GM23248 (cell line): ENCODE results near the gene RBX1. TPM values are rescaled to one million over a fixed set of nuclear protein-coding genes. Genes with fewer than 3 reads are reported as not detected.

Source experiments
- DNase-seq: peaks from one replicate; pipeline ENCODE4 v3.0.0-alpha.2; 2015
- H2AFZ ChIP-seq: fragments of 200-600 bp; sonication (generic); 2 replicates; pipeline ENCODE4 v1.6.1; 2016; ENCODE audit warnings: antibody characterized with exemption
- H3F3A ChIP-seq: fragments of 200-600 bp; sonication (generic); 2 replicates; pipeline ENCODE4 v1.6.1; 2016; ENCODE audit warnings: mild to moderate bottlenecking, antibody characterized with exemption, mixed run types; ENCODE audit not compliant: insufficient read depth
- H3K27ac ChIP-seq: fragments of 200-600 bp; sonication (generic); 2 replicates; pipeline ENCODE4 v1.5.1; 2016; ENCODE audit warnings: mild to moderate bottlenecking
- H3K27me3 ChIP-seq: fragments of 200-600 bp; sonication (generic); replicated peaks from 2 replicates; pipeline ENCODE4 v1.6.1; 2016; ENCODE audit warnings: mild to moderate bottlenecking; ENCODE audit not compliant: insufficient read depth
- H3K36me3 ChIP-seq: fragments of 200-600 bp; sonication (generic); 2 replicates; pipeline ENCODE4 v1.6.1; 2016; ENCODE audit warnings: low read depth, mild to moderate bottlenecking
- H3K4me1 ChIP-seq: fragments of 200-600 bp; sonication (generic); 2 replicates; pipeline ENCODE4 v1.6.1; 2016; ENCODE audit warnings: mild to moderate bottlenecking; ENCODE audit not compliant: insufficient read depth
- H3K4me2 ChIP-seq: fragments of 200-600 bp; sonication (generic); one replicate; pipeline ENCODE4 v1.6.1; 2016; ENCODE audit warnings: mild to moderate bottlenecking; ENCODE audit not compliant: unreplicated experiment
- H3K4me3 ChIP-seq: fragments of 200-600 bp; sonication (generic); 2 replicates; pipeline ENCODE4 v1.5.1; 2016; ENCODE audit warnings: mild to moderate bottlenecking
- H3K79me2 ChIP-seq: fragments of 200-600 bp; sonication (generic); 2 replicates; pipeline ENCODE4 v1.6.1; 2016; ENCODE audit warnings: mild to moderate bottlenecking; ENCODE audit not compliant: insufficient read depth
- H3K9ac ChIP-seq: fragments of 200-600 bp; sonication (generic); 2 replicates; pipeline ENCODE4 v1.6.1; 2016; ENCODE audit warnings: mild to moderate bottlenecking
- H3K9me2 ChIP-seq: fragments of 200-600 bp; sonication (generic); 2 replicates; pipeline ENCODE4 v1.6.1; 2016; ENCODE audit warnings: mixed run types, mild to moderate bottlenecking, moderate library complexity; ENCODE audit not compliant: insufficient read depth
- H3K9me3 ChIP-seq: fragments of 200-600 bp; sonication (generic); one replicate; pipeline ENCODE4 v1.6.1; 2017; ENCODE audit warnings: low read depth
- H4K20me1 ChIP-seq: fragments of 200-600 bp; sonication (generic); 2 replicates; pipeline ENCODE4 v1.6.0; 2016; ENCODE audit not compliant: insufficient read depth
- EZH2 ChIP-seq: fragments of 200-600 bp; sonication (generic); IDR thresholded peaks from 2 replicates; pipeline ENCODE4 v1.6.1; 2018; ENCODE audit warnings: antibody characterized with exemption, mild to moderate bottlenecking; ENCODE audit not compliant: insufficient read depth, poor library complexity, severe bottlenecking
- EZH2phosphoT487 ChIP-seq: fragments of 200-600 bp; sonication (generic); IDR thresholded peaks from 2 replicates; pipeline ENCODE4 v1.6.1; 2018; ENCODE audit warnings: antibody characterized with exemption, moderate library complexity, mild to moderate bottlenecking, low read depth; ENCODE audit not compliant: insufficient read depth
- WGBS, 2 experiments: methylation state at CpG; one replicate each; pipeline ENCODE4 v1.1.6; 2015 to 2017; ENCODE audit warnings: low lambda C conversion rate in 2 of 2, low coverage in 1 of 2; ENCODE audit errors: missing lambda C conversion rate in 2 of 2; 5-methylcytosine and 5-hydroxymethylcytosine counted together
- in situ Hi-C: fragments of 300-500 bp; cut with MboI; formaldehyde crosslinking; loops from 2 replicates; pipeline ENCODE4 v1.15.0; 2020
- polyA plus RNA-seq: library from polyadenylated mRNA; unstranded; fragments of >200 nt; fragmentation: Nextera tagmentation; extraction: Ambion mirVana; gene quantifications from 2 replicates; pipeline ENCODE4 v1.2.1, GENCODE V29; 2016
- small RNA-seq: library from RNA; depleted of rRNA; stranded (forward); fragments of <200 nt; gene quantifications from one replicate; pipeline ENCODE3, GENCODE V24; 2014; ENCODE audit warnings: low read depth, low replicate concordance
- total RNA-seq: library from RNA; depleted of rRNA; stranded (reverse); fragments of >200 nt; shearing (Covaris generic); gene quantifications from 2 replicates; pipeline ENCODE4 v1.2.3, GENCODE V29; 2014; rRNA removed

Gene RBX1
- total and polyA plus RNA-seq, 2 experiments from 2014 or later: 45.9 to 222 TPM

- in situ Hi-C loops: no loop called here
- no peak overlapping the region for H3K27ac ChIP-seq
These were observed 70.0 kb downstream of the RBX1 start for GRCh38 chr22:41021061-41021612.

DNA sequence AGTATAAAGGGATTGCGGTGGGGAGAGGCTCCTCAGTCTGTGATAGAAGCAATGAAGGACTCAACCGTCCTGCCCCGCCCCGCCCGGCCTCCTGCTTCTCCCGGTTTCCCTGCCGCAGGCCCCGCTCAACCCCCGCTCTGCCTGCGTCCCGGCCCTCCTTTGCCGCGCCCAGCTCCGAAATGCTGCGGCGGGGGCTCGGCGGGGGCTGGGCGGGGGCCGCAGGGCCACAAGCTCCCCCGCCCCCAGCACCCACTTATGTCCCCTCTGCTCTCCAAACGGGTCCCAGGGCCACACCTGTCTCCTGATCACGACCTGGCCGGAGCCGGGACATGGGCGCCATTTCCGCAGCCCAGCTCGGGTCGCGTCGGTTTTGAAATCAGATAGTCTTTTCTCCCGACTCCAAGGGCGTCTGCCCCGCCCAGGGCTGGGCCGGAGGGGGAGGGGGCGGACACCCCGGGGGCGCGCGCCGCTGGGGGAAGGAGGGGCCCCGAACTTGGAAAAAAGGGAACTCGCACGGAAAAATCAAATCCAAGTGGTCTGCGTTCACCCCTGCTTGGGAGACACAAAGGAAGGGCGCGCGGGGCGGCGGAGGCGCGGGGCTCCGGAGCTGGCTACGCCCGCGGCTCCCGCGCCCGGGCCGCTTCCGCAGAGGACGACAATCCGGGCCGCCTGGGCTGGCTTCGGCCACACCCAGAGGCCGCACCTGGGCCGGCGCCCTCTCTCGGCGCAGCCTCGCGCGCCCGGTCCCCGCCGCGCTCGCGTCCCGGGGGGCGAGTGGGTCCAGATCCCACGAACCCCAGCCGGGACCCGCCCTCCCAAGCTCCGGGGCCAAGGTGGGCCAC is 70.7 kb downstream of the RBX1 start:
- no peaks in the 10 kb centered on the region for H3K79me2 ChIP-seq
- 1 to 4% methylated on average over 25 to 66 of the region's 85 CpGs for WGBS, 2 experiments
- H3K9me2 ChIP-seq: no peaks in the 10 kb centered on the region
- H3K27ac ChIP-seq: peak overlapping the region; percentile 66
- H3K27me3 ChIP-seq: no peaks in the 10 kb centered on the region
- TF ChIP-seq EZH2phosphoT487: no peak
- TF ChIP-seq EZH2: no peak
- DNase-seq: peak; percentile 81
- in situ Hi-C loops: no loop called here
- no peaks in the 10 kb centered on the region for H3K9me3 ChIP-seq
- H3K4me2 ChIP-seq: peak overlapping the region; percentile 90
- no peaks in the 10 kb centered on the region for H4K20me1 ChIP-seq
- no peaks in the 10 kb centered on the region for H3K4me1 ChIP-seq
- H3K9ac ChIP-seq: peak overlapping the region; percentile 89
- no peaks in the 10 kb centered on the region for H3F3A ChIP-seq
- peak overlapping the region; percentile 86 for H2AFZ ChIP-seq
- no peaks in the 10 kb centered on the region for H3K36me3 ChIP-seq
- H3K4me3 ChIP-seq: peak overlapping the region; percentile 82

More at GRCh38 chr22:41021061-41021612, 70.0 kb downstream of the RBX1 start:
- Histone ChIP-seq H3K9me3 (no peaks in the 10 kb centered on the region), H3K4me3 (peak overlapping the region; percentile 82), H4K20me1 (no peaks in the 10 kb centered on the region), H3K9ac (peak overlapping the region; percentile 89), H3K36me3 (no peaks in the 10 kb centered on the region), H3K27me3 (no peaks in the 10 kb centered on the region), H2AFZ (peak overlapping the region; percentile 86), H3K79me2 (no peaks in the 10 kb centered on the region), H3K4me2 (peak overlapping the region; percentile 90), H3K4me1 (no peaks in the 10 kb centered on the region), H3K9me2 (no peaks in the 10 kb centered on the region), H3F3A (no peaks in the 10 kb centered on the region)
- DNase-seq: peak; percentile 32
- WGBS, 2 experiments: 14 to 18% methylated on average over 19 of the region's 19 CpGs
- no peak for TF ChIP-seq EZH2phosphoT487
- no peak for TF ChIP-seq EZH2

GRCh38 chr22:41022470-41023298 is 71.5 kb downstream of the RBX1 start:
- no peaks in the 10 kb centered on the region for H3K27me3 ChIP-seq
- peak overlapping the region; percentile 89 for H3K9ac ChIP-seq
- peak; percentile 93 for DNase-seq
- no peaks in the 10 kb centered on the region for H4K20me1 ChIP-seq
- no peaks in the 10 kb centered on the region for H3K9me2 ChIP-seq
- no peaks in the 10 kb centered on the region for H3K36me3 ChIP-seq
- no peaks in the 10 kb centered on the region for H3K9me3 ChIP-seq
- H3K4me3 ChIP-seq: peak overlapping the region; percentile 82
- no peak for TF ChIP-seq EZH2
- TF ChIP-seq EZH2phosphoT487: 0 out of 2 replicates have a peak, but pooled peaks have one; percentile 69
- H3K4me1 ChIP-seq: no peaks in the 10 kb centered on the region
- H2AFZ ChIP-seq: peak overlapping the region; percentile 86
- in situ Hi-C loops: no loop called here
- no peaks in the 10 kb centered on the region for H3K79me2 ChIP-seq
- H3K4me2 ChIP-seq: peak overlapping the region; percentile 90
- H3F3A ChIP-seq: peaks cover 5% of the 10 kb centered on the region
- H3K27ac ChIP-seq: peak overlapping the region; percentile 66
- 6 to 7% methylated on average over 43 to 44 of the region's 46 CpGs for WGBS, 2 experiments

Small RNA genes within 50 kb of the gene (small RNA-seq; reads per million reads assigned to genes)
- not detected for gene RF00017
- not detected for gene RNU6-379P

Other genes starting within 250 kb of the RBX1 start
- gene SLC25A17, start 132.0 kb upstream of the RBX1 start, total RNA-seq: 19.6 and 28.1 TPM in 2 replicates
- gene SLC25A17, start 132.0 kb upstream of the RBX1 start, polyA plus RNA-seq: 27.6 and 28.6 TPM in 2 replicates
- 117 and 141 TPM in 2 replicates for gene ST13, start 94.7 kb upstream of the RBX1 start, total RNA-seq
- 161 and 174 TPM in 2 replicates for gene ST13, start 94.7 kb upstream of the RBX1 start, polyA plus RNA-seq
- gene XPNPEP3, start 94.2 kb upstream of the RBX1 start, total RNA-seq: 11.3 and 13.8 TPM in 2 replicates
- gene XPNPEP3, start 94.2 kb upstream of the RBX1 start, polyA plus RNA-seq: 5.6 and 6.4 TPM in 2 replicates
- gene DNAJB7, start 89.3 kb upstream of the RBX1 start, total RNA-seq: not detected in 2 replicates
- gene DNAJB7, start 89.3 kb upstream of the RBX1 start, polyA plus RNA-seq: 0.16 and 0.23 TPM in 2 replicates
- gene EP300, start 141.2 kb downstream of the RBX1 start, total RNA-seq: 18.8 and 23.4 TPM in 2 replicates
- gene EP300, start 141.2 kb downstream of the RBX1 start, polyA plus RNA-seq: 11.4 and 11.6 TPM in 2 replicates